Suppressor macrophage (primary cell): ENCODE results near the gene GLYR1.

Source experiments
- DNase-seq, 4 experiments: peaks; one replicate each; pipeline ENCODE4 v3.0.0-alpha.2; 2020 to 2022

The GLYR1 gene

GRCh38 chr16:4762205-4762604 is 84.9 kb downstream of the GLYR1 start:
- DNase-seq, result no peak

DNA sequence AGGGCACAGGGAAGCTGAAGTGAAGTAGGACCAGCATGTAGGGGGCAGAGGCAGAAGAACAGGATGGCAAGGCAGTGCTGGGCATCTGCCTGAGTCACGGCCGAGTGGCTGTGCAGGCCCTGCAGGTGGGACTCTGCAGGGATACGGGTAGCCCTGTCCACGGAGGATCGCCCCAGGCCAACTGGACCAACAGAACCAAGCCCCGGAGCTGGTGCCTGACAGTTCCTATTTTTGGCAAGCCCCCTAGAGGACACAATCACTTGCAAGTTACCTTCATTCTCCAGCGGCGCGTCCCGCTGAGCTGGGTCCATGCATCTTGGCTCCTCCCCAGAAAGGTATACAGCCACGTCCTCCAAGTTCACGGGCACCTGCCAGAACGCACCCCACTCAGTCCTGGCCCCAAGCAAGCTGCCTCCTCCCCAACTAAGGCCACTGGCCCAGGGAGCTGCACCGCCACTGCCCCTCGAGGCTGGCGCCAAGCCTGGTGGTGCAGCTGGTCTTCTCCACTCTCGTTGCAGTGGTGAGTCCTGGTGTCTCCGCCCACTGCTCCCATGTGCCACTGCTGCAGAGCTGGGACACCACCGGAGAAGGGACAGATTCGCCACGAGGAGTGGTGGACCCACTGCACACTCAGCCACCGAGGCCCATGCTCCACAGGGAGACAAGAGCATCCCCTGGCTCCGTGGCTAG is 86.7 kb downstream of the GLYR1 start:
- no peak for DNase-seq

GRCh38 chr16:4755687-4756086 is 91.4 kb downstream of the GLYR1 start:
- DNase-seq, result no peak

GRCh38 chr16:4754865-4755264 is 92.2 kb downstream of the GLYR1 start:
- no peak for DNase-seq

- DNase-seq, result no peak
These were observed 93.9 kb downstream of the GLYR1 start for GRCh38 chr16:4753227-4753626.
